Neural cell (in vitro differentiated cells): ENCODE measurements around the gene EP400. TPM values are rescaled to one million over a fixed set of nuclear protein-coding genes. Genes with fewer than 3 reads are reported as not detected.

Experiments
- H2AFZ ChIP-seq: fragments of 200-600, 300-800 bp; sonication (generic), shearing (Covaris generic); 2 replicates; pipeline ENCODE4 v1.6.0; 2014; ENCODE audit warnings: low read depth, mild to moderate bottlenecking, antibody characterized with exemption, low read length, moderate library complexity
- H3F3A ChIP-seq: fragments of 200-600 bp; shearing (Covaris generic); 2 replicates; pipeline ENCODE4 v1.6.1; 2016; ENCODE audit warnings: mild to moderate bottlenecking, moderate library complexity, mixed read lengths, antibody characterized with exemption, low read length; ENCODE audit not compliant: insufficient read depth, poor library complexity, severe bottlenecking
- H3K27ac ChIP-seq: fragments of 200-600, 300-800 bp; sonication (generic), shearing (Covaris generic); 2 replicates; pipeline ENCODE4 v1.5.1; 2014; ENCODE audit warnings: mild to moderate bottlenecking, low read length, moderate library complexity
- H3K27me3 ChIP-seq: fragments of 300-800, 200-600 bp; sonication (generic), shearing (Covaris generic); 2 replicates; pipeline ENCODE4 v1.6.0; 2014; ENCODE audit warnings: mild to moderate bottlenecking, low read depth, low read length, moderate library complexity; ENCODE audit not compliant: insufficient read depth
- H3K36me3 ChIP-seq: fragments of 300-800, 200-600 bp; sonication (generic), shearing (Covaris generic); 2 replicates; pipeline ENCODE4 v1.5.1; 2014; ENCODE audit warnings: mild to moderate bottlenecking, antibody characterized with exemption, low read length, moderate library complexity; ENCODE audit not compliant: insufficient read depth
- H3K4me2 ChIP-seq: fragments of 300-800, 200-600 bp; sonication (generic), shearing (Covaris generic); 2 replicates; pipeline ENCODE4 v1.6.0; 2014; ENCODE audit warnings: mild to moderate bottlenecking, low read length
- H3K4me3 ChIP-seq: fragments of 300-800, 200-600 bp; sonication (generic), shearing (Covaris generic); 2 replicates; pipeline ENCODE4 v1.5.1; 2014; ENCODE audit warnings: mild to moderate bottlenecking, low read length, moderate library complexity
- H3K79me2 ChIP-seq: fragments of 200-600 bp; shearing (Covaris generic); replicated peaks from 2 replicates; pipeline ENCODE4 v1.6.0; 2014; ENCODE audit warnings: mild to moderate bottlenecking, low read length, moderate library complexity; ENCODE audit not compliant: insufficient read depth
- H3K9ac ChIP-seq: fragments of 300-800, 200-600 bp; sonication (generic), shearing (Covaris generic); 2 replicates; pipeline ENCODE4 v1.6.1; 2016; ENCODE audit warnings: mild to moderate bottlenecking, low read length, mixed read lengths
- H3K9me2 ChIP-seq: fragments of 200-600 bp; shearing (Covaris generic); 2 replicates; pipeline ENCODE4 v1.6.1; 2016; ENCODE audit warnings: mild to moderate bottlenecking, low read length, mixed read lengths; ENCODE audit not compliant: insufficient read depth
- H3K9me3 ChIP-seq: fragments of 200-600, 300-800 bp; sonication (generic), shearing (Covaris generic); 2 replicates; pipeline ENCODE4 v1.6.1; 2016; ENCODE audit warnings: mild to moderate bottlenecking, mixed run types, low read length, moderate library complexity, mixed read lengths
- H4K20me1 ChIP-seq: fragments of 200-600 bp; shearing (Covaris generic); 2 replicates; pipeline ENCODE4 v1.6.1; 2016; ENCODE audit warnings: mild to moderate bottlenecking, mixed run types; ENCODE audit not compliant: insufficient read depth
- EP300 ChIP-seq: fragments of 450-650 bp; conservative IDR thresholded peaks from 2 replicates; pipeline ENCODE4 v1.6.1; 2014; ENCODE audit warnings: antibody characterized with exemption, mild to moderate bottlenecking, moderate library complexity; ENCODE audit not compliant: poor library complexity, severe bottlenecking
- EZH2 ChIP-seq: fragments of 200-600, 300-800 bp; shearing (Covaris generic), sonication (generic); IDR thresholded peaks from 2 replicates; pipeline ENCODE4 v1.6.1; 2014; ENCODE audit warnings: antibody characterized with exemption, low read length, borderline replicate concordance, mild to moderate bottlenecking; ENCODE audit not compliant: insufficient read depth, poor library complexity, severe bottlenecking
- MXI1 ChIP-seq: fragments of 450-650 bp; conservative IDR thresholded peaks from 2 replicates; pipeline ENCODE4 v1.6.1; 2014; ENCODE audit warnings: antibody characterized with exemption, mild to moderate bottlenecking; ENCODE audit not compliant: poor library complexity, severe bottlenecking
- POLR2AphosphoS5 ChIP-seq: IDR thresholded peaks from 2 replicates; pipeline ENCODE4 v1.6.1; 2012
- RAD21 ChIP-seq: fragments of 450-650 bp; conservative IDR thresholded peaks from 2 replicates; pipeline ENCODE4 v1.6.1; 2014; ENCODE audit warnings: antibody characterized with exemption, mild to moderate bottlenecking, moderate library complexity
- SMC3 ChIP-seq: fragments of 450-650 bp; conservative IDR thresholded peaks from 2 replicates; pipeline ENCODE4 v1.6.1; 2014; ENCODE audit warnings: antibody characterized with exemption, mild to moderate bottlenecking, moderate library complexity; ENCODE audit not compliant: poor library complexity
- TAF1 ChIP-seq: IDR thresholded peaks from 2 replicates; pipeline ENCODE4 v1.6.1; 2012; ENCODE audit warnings: low read depth
- polyA plus RNA-seq: library from polyadenylated mRNA; depleted of rRNA; stranded (reverse); fragments of >200 nt; gene quantifications from 2 replicates; pipeline ENCODE4 v1.2.3, GENCODE V29; 2014
- TF ChIP-seq, protein P1 (sequence below): IDR thresholded peaks from 2 replicates; pipeline ENCODE4 v1.6.1; 2012; ENCODE audit warnings: borderline replicate concordance
- TF ChIP-seq, protein P2 (sequence below): fragments of 450-650 bp; IDR thresholded peaks from 2 replicates; pipeline ENCODE4 v1.5.1; 2014; ENCODE audit warnings: antibody characterized with exemption, mild to moderate bottlenecking, moderate library complexity; ENCODE audit not compliant: poor library complexity, severe bottlenecking

EP400 gene
- polyA plus RNA-seq, 1 donor from 2014 or later, result 19.4 TPM

DNA sequence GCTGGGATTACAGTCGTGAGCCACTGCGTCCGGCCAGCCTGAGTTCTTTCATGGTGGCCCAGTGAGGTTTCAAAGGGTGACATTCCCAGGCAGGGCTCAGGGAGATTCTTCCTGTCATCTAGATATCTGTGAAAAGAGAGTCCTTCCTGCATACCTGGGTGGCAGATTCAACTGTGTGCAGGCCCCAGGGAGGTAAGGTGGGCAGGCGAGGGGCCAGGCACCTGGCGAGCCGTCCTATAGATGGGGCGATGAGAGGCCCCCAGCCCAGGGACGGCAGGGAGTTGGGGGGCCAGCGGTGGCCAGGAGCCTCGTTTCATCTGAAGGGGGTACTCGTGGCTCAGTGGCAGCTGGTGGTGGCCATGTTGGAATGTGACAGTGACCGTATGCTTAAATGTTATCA is 7.1 kb upstream of the EP400 start:
- Histone ChIP-seq H3K36me3 (no peaks in the 10 kb centered on the region), H3K27me3 (no peaks in the 10 kb centered on the region), H2AFZ (no peak overlapping the region), H3K9me2 (no peaks in the 10 kb centered on the region), H4K20me1 (no peaks in the 10 kb centered on the region), H3K9ac (no peak overlapping the region), H3K79me2 (no peaks in the 10 kb centered on the region), H3K4me2 (no peak overlapping the region), H3K4me3 (no peak overlapping the region), H3F3A (no peaks in the 10 kb centered on the region), H3K27ac (no peak overlapping the region), H3K9me3 (no peaks in the 10 kb centered on the region)
- no peak for TF ChIP-seq EP300
- TF ChIP-seq, protein P1, sequence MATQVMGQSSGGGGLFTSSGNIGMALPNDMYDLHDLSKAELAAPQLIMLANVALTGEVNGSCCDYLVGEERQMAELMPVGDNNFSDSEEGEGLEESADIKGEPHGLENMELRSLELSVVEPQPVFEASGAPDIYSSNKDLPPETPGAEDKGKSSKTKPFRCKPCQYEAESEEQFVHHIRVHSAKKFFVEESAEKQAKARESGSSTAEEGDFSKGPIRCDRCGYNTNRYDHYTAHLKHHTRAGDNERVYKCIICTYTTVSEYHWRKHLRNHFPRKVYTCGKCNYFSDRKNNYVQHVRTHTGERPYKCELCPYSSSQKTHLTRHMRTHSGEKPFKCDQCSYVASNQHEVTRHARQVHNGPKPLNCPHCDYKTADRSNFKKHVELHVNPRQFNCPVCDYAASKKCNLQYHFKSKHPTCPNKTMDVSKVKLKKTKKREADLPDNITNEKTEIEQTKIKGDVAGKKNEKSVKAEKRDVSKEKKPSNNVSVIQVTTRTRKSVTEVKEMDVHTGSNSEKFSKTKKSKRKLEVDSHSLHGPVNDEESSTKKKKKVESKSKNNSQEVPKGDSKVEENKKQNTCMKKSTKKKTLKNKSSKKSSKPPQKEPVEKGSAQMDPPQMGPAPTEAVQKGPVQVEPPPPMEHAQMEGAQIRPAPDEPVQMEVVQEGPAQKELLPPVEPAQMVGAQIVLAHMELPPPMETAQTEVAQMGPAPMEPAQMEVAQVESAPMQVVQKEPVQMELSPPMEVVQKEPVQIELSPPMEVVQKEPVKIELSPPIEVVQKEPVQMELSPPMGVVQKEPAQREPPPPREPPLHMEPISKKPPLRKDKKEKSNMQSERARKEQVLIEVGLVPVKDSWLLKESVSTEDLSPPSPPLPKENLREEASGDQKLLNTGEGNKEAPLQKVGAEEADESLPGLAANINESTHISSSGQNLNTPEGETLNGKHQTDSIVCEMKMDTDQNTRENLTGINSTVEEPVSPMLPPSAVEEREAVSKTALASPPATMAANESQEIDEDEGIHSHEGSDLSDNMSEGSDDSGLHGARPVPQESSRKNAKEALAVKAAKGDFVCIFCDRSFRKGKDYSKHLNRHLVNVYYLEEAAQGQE, result no peak

DNA sequence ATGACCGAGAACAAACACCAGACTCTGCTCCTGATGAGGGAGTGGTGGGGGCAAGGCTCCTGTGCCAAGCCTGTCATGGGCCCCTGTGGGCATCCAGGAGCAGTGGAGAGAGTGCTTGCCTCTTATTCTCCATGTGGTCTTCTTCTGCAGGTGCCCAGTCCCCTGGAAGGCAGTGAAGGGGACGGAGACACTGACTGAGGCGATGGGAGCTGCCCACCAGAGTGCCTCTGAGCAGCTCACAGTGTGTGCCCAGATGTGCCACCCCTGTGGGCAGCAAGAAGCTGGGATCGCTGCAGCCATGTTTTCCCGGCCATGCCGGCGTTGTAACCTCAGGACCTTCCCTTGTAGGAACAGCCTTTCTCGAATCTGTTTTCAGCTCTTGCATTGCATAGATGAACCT is 6.4 kb upstream of the EP400 start:
- no peaks in the 10 kb centered on the region for H3K36me3 ChIP-seq
- H3K4me3 ChIP-seq, result no peak overlapping the region
- H3F3A ChIP-seq, result no peaks in the 10 kb centered on the region
- H3K9ac ChIP-seq, result no peak overlapping the region
- no peaks in the 10 kb centered on the region for H3K79me2 ChIP-seq
- no peak for TF ChIP-seq TAF1
- no peak overlapping the region for H2AFZ ChIP-seq
- no peaks in the 10 kb centered on the region for H3K27me3 ChIP-seq
- no peaks in the 10 kb centered on the region for H3K9me3 ChIP-seq
- H3K4me2 ChIP-seq, result no peak overlapping the region
- no peaks in the 10 kb centered on the region for H4K20me1 ChIP-seq
- H3K27ac ChIP-seq, result no peak overlapping the region
- no peaks in the 10 kb centered on the region for H3K9me2 ChIP-seq

DNA sequence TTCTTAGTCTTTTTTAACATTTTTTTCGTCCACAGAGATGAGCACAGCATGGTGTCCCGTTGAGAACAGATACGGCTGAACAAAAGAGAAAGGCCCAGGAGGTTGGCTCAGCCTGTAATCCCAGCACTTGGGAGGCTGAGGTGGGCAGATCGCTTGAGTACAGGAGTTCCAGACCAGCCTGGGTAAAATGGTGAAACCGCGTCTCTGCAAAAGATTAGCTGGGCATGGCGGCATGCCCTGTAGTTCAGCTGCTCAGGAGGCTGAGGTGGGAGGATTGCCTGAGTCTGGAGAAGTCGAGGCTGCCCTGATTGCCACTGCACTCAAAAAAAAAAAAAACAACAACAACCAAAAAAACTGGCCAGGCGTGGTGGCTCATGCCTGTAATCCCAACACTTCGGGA is 5.9 kb upstream of the EP400 start:
- H3K4me3 ChIP-seq, result no peak overlapping the region
- H3K9ac ChIP-seq, result no peak overlapping the region
- H3K9me3 ChIP-seq, result no peaks in the 10 kb centered on the region
- H4K20me1 ChIP-seq, result no peaks in the 10 kb centered on the region
- no peak overlapping the region for H3K4me2 ChIP-seq
- H3K79me2 ChIP-seq, result no peaks in the 10 kb centered on the region
- no peak overlapping the region for H2AFZ ChIP-seq
- no peak overlapping the region for H3K27ac ChIP-seq
- H3K27me3 ChIP-seq, result no peaks in the 10 kb centered on the region
- no peaks in the 10 kb centered on the region for H3F3A ChIP-seq
- H3K36me3 ChIP-seq, result no peaks in the 10 kb centered on the region
- TF ChIP-seq EP300 (no peak), RAD21 (no peak), EZH2 (no peak), SMC3 (no peak), POLR2AphosphoS5 (no peak), TAF1 (no peak), MXI1 (no peak)
- TF ChIP-seq, protein P1, result no peak
- TF ChIP-seq, protein P2, sequence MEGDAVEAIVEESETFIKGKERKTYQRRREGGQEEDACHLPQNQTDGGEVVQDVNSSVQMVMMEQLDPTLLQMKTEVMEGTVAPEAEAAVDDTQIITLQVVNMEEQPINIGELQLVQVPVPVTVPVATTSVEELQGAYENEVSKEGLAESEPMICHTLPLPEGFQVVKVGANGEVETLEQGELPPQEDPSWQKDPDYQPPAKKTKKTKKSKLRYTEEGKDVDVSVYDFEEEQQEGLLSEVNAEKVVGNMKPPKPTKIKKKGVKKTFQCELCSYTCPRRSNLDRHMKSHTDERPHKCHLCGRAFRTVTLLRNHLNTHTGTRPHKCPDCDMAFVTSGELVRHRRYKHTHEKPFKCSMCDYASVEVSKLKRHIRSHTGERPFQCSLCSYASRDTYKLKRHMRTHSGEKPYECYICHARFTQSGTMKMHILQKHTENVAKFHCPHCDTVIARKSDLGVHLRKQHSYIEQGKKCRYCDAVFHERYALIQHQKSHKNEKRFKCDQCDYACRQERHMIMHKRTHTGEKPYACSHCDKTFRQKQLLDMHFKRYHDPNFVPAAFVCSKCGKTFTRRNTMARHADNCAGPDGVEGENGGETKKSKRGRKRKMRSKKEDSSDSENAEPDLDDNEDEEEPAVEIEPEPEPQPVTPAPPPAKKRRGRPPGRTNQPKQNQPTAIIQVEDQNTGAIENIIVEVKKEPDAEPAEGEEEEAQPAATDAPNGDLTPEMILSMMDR, result no peak
- no peaks in the 10 kb centered on the region for H3K9me2 ChIP-seq
